ENCODE measurements around the gene KCNAB3.

KCNAB3 gene

GRCh38 chr17:7922845-7923628 lies 6.6 kb downstream of the KCNAB3 start:
- no peak for TF ChIP-seq NFIC (IDR thresholded peaks at IDR 0.05)
- no peak for TF ChIP-seq CREB1 (IDR thresholded peaks at IDR 0.05; ENCODE audit: low read depth)

- TF ChIP-seq FOXM1 (IDR thresholded peaks at IDR 0.05; ENCODE audit: borderline replicate concordance, low read depth) (no peak), RAD21 (IDR thresholded peaks at IDR 0.05; ENCODE audit: low read depth) (no peak), TCF12 (IDR thresholded peaks at IDR 0.05; ENCODE audit: low read depth) (no peak), TEAD4 (IDR thresholded peaks at IDR 0.05) (no peak), EGR1 (IDR thresholded peaks at IDR 0.05) (no peak), NFIC (IDR thresholded peaks at IDR 0.05) (no peak), YY1 (IDR thresholded peaks at IDR 0.05; ENCODE audit: low read depth) (no peak), ZBTB7A (IDR thresholded peaks at IDR 0.05; ENCODE audit: low read depth) (no peak), EP300 (IDR thresholded peaks at IDR 0.05; ENCODE audit: borderline replicate concordance) (no peak), CEBPB (IDR thresholded peaks at IDR 0.05) (no peak), CREB1 (IDR thresholded peaks at IDR 0.05; ENCODE audit: low read depth) (no peak), TAF1 (IDR thresholded peaks at IDR 0.05; ENCODE audit: low read depth) (no peak), MAX (IDR thresholded peaks at IDR 0.05) (no peak), REST (IDR thresholded peaks at IDR 0.05; ENCODE audit: low read depth) (no peak), USF1 (IDR thresholded peaks at IDR 0.05) (no peak)
These were observed 7.3 kb downstream of the KCNAB3 start for GRCh38 chr17:7922269-7922844.

- TF ChIP-seq TAF1 (IDR thresholded peaks at IDR 0.05; ENCODE audit: low read depth) (no peak), ZBTB7A (IDR thresholded peaks at IDR 0.05; ENCODE audit: low read depth) (no peak)
These were observed 12.8 kb downstream of the KCNAB3 start for GRCh38 chr17:7916808-7917207.

- TF ChIP-seq EGR1 (IDR thresholded peaks at IDR 0.05) (peak; percentile 80; the same call in 1 of the 2 replicates), ZBTB7A (IDR thresholded peaks at IDR 0.05; ENCODE audit: low read depth) (peak; percentile 32; the same call in 1 of the 2 replicates), RAD21 (IDR thresholded peaks at IDR 0.05; ENCODE audit: low read depth) (no peak)
These were observed 13.3 kb downstream of the KCNAB3 start for GRCh38 chr17:7916385-7916682.

GRCh38 chr17:7915611-7916384 lies 13.9 kb downstream of the KCNAB3 start, which contains the start of gene RNF227:
Gene RNF227 (minus strand): TSS chr17:7916289. CDS start chr17:7916195, 94 bp downstream.
- TF ChIP-seq TCF12 (IDR thresholded peaks at IDR 0.05; ENCODE audit: low read depth) (0 out of 2 replicates have a peak, but pooled peaks have one; percentile 21), EP300 (IDR thresholded peaks at IDR 0.05; ENCODE audit: borderline replicate concordance) (no peak), FOXM1 (IDR thresholded peaks at IDR 0.05; ENCODE audit: borderline replicate concordance, low read depth) (no peak), EGR1 (IDR thresholded peaks at IDR 0.05) (peak; percentile 21; the same call in 1 of the 2 replicates), CREB1 (IDR thresholded peaks at IDR 0.05; ENCODE audit: low read depth) (no peak), TEAD4 (IDR thresholded peaks at IDR 0.05) (peak; percentile 46; the same call in 1 of the 2 replicates), USF1 (IDR thresholded peaks at IDR 0.05) (peak; percentile 97), MAX (IDR thresholded peaks at IDR 0.05) (peak; percentile 98), YY1 (IDR thresholded peaks at IDR 0.05; ENCODE audit: low read depth) (0 out of 2 replicates have a peak, but pooled peaks have one; percentile 31), REST (IDR thresholded peaks at IDR 0.05; ENCODE audit: low read depth) (no peak), NFIC (IDR thresholded peaks at IDR 0.05) (peak; percentile 74)

- TF ChIP-seq CREB1 (IDR thresholded peaks at IDR 0.05; ENCODE audit: low read depth) (no peak), USF1 (IDR thresholded peaks at IDR 0.05) (peak; percentile 18; the same call in 1 of the 2 replicates), EP300 (IDR thresholded peaks at IDR 0.05; ENCODE audit: borderline replicate concordance) (no peak), TEAD4 (IDR thresholded peaks at IDR 0.05) (no peak)
These were observed 14.5 kb downstream of the KCNAB3 start for GRCh38 chr17:7915179-7915610.
